ENCODE results near the gene RNF215.

RNF215 gene

GRCh38 chr22:30334646-30335045 is 52.6 kb downstream of the RNF215 start:
- no peak for DNase-seq (ENCODE audit: insufficient read length, low spot score)

GRCh38 chr22:30333707-30334087 is 53.5 kb downstream of the RNF215 start:
- DNase-seq (ENCODE audit: insufficient read length, low spot score) (no peak), FAIRE-seq (no peak)

More at GRCh38 chr22:30334646-30335045, 52.6 kb downstream of the RNF215 start:
- no peak for FAIRE-seq

GRCh38 chr22:30332994-30333706 is 54.1 kb downstream of the RNF215 start:
- no peak for FAIRE-seq
- DNase-seq (ENCODE audit: insufficient read length, low spot score), result no peak

GRCh38 chr22:30332551-30332950 is 54.7 kb downstream of the RNF215 start:
- FAIRE-seq, result no peak
- no peak for DNase-seq (ENCODE audit: insufficient read length, low spot score)

Measured in HTR-8/SVneo (cell line).